Thymus (tissue), 11 donors: ENCODE measurements around the gene PHF14. TPM values are rescaled to one million over a fixed set of nuclear protein-coding genes. Genes with fewer than 3 reads are reported as not detected.

Experiments
- DNase-seq, 9 donors: peaks; one replicate each; pipeline ENCODE4 v3.0.0-alpha.2; 2013; ENCODE audit warnings: low spot score in 9 of 9, low read depth in 6 of 9, missing footprints in 1 of 9
- H3K27ac ChIP-seq, 2 donors: one replicate each; pipeline ENCODE4 v1.5.1; 2013; ENCODE audit warnings: control low read depth in 1 of 2, low read depth in 1 of 2, low read length in 1 of 2, mild to moderate bottlenecking in 1 of 2, moderate library complexity in 1 of 2
- H3K27me3 ChIP-seq, 2 donors: one replicate each; pipeline ENCODE4 v1.5.1; 2013; ENCODE audit warnings: low read length in 1 of 2; ENCODE audit not compliant: control insufficient read depth in 2 of 2, insufficient read depth in 1 of 2
- H3K36me3 ChIP-seq, 2 donors: one replicate each; pipeline ENCODE4 v1.5.1; 2013; ENCODE audit warnings: low read length in 1 of 2, mild to moderate bottlenecking in 1 of 2, moderate library complexity in 1 of 2; ENCODE audit not compliant: control insufficient read depth in 2 of 2, insufficient read depth in 2 of 2
- H3K4me1 ChIP-seq, 2 donors: one replicate each; pipeline ENCODE4 v1.5.1; 2013; ENCODE audit warnings: low read length in 2 of 2; ENCODE audit not compliant: control insufficient read depth in 2 of 2, insufficient read depth in 2 of 2
- H3K4me3 ChIP-seq, 2 donors: one replicate each; pipeline ENCODE4 v1.5.1; 2013; ENCODE audit warnings: low read length in 2 of 2, control low read depth in 1 of 2, mild to moderate bottlenecking in 1 of 2
- H3K9me3 ChIP-seq, 2 donors: one replicate each; pipeline ENCODE4 v1.5.1; 2013; ENCODE audit warnings: low read length in 1 of 2, mild to moderate bottlenecking in 1 of 2; ENCODE audit not compliant: control insufficient read depth in 2 of 2, insufficient read depth in 1 of 2
- WGBS: extraction: QIAGEN DNeasy Blood & Tissue Kit; methylation state at CpG from one replicate; pipeline ENCODE4 v1.1.7; 2013; 5-methylcytosine and 5-hydroxymethylcytosine counted together
- polyA plus RNA-seq: library from polyadenylated mRNA; stranded (reverse); fragments of 200-250 nt; gene quantifications from one replicate; pipeline ENCODE4 v1.2.3, GENCODE V29; 2013
- total RNA-seq: library from RNA; stranded (reverse); fragments of 120-200 nt; gene quantifications from one replicate; pipeline ENCODE4 v1.2.4, GENCODE V29; 2013
- donor health status: healthy.

PHF14 gene
- total and polyA plus RNA-seq, 2 donors: 48.2 to 57.3 TPM

GRCh38 chr7:11170863-11171568, 197.3 kb downstream of the PHF14 start:
- Histone ChIP-seq H3K4me1 (no peaks in the 10 kb centered on the region), H3K36me3 (no peaks in the 10 kb centered on the region), H3K9me3 (no peaks in the 10 kb centered on the region), H3K4me3 (no peak overlapping the region), H3K27me3 (no peaks in the 10 kb centered on the region), H3K27ac (no peak overlapping the region)
- WGBS: 98% methylated on average over 4 of the region's 4 CpGs
- DNase-seq: no peak

GRCh38 chr7:11171569-11172192, 198.0 kb downstream of the PHF14 start:
- 96% methylated on average over 5 of the region's 5 CpGs for WGBS
- H3K27ac ChIP-seq: no peak overlapping the region
- no peaks in the 10 kb centered on the region for H3K9me3 ChIP-seq
- no peak overlapping the region for H3K4me3 ChIP-seq
- H3K4me1 ChIP-seq: no peaks in the 10 kb centered on the region
- H3K27me3 ChIP-seq: no peaks in the 10 kb centered on the region
- no peaks in the 10 kb centered on the region for H3K36me3 ChIP-seq
- no peak for DNase-seq

- no peak for DNase-seq
- Histone ChIP-seq H3K4me1 (no peaks in the 10 kb centered on the region), H3K9me3 (no peaks in the 10 kb centered on the region), H3K4me3 (no peak overlapping the region), H3K27ac (no peak overlapping the region), H3K27me3 (no peaks in the 10 kb centered on the region), H3K36me3 (no peaks in the 10 kb centered on the region)
- WGBS: 93% methylated on average over 4 of the region's 4 CpGs
These were observed 199.2 kb downstream of the PHF14 start for GRCh38 chr7:11172835-11173234.

GRCh38 chr7:11175371-11175770, 201.7 kb downstream of the PHF14 start:
- H3K27ac ChIP-seq: no peak overlapping the region
- no peaks in the 10 kb centered on the region for H3K36me3 ChIP-seq
- WGBS: 85% methylated on average over 3 of the region's 3 CpGs
- no peaks in the 10 kb centered on the region for H3K4me1 ChIP-seq
- H3K9me3 ChIP-seq: no peaks in the 10 kb centered on the region
- no peak overlapping the region for H3K4me3 ChIP-seq
- H3K27me3 ChIP-seq: no peaks in the 10 kb centered on the region
- DNase-seq: no peak

- H3K4me1 ChIP-seq: no peaks in the 10 kb centered on the region
- no peaks in the 10 kb centered on the region for H3K36me3 ChIP-seq
- H3K9me3 ChIP-seq: no peaks in the 10 kb centered on the region
- DNase-seq: no peak
- H3K27ac ChIP-seq: no peak overlapping the region
- no peaks in the 10 kb centered on the region for H3K27me3 ChIP-seq
- WGBS: 89% methylated on average over 3 of the region's 3 CpGs
- no peak overlapping the region for H3K4me3 ChIP-seq
These were observed 202.2 kb downstream of the PHF14 start for GRCh38 chr7:11175887-11176286.

GRCh38 chr7:11176985-11177555, 203.4 kb downstream of the PHF14 start:
- Histone ChIP-seq H3K27ac (no peak overlapping the region), H3K4me3 (no peak overlapping the region), H3K4me1 (no peaks in the 10 kb centered on the region), H3K27me3 (no peaks in the 10 kb centered on the region), H3K9me3 (no peaks in the 10 kb centered on the region), H3K36me3 (no peaks in the 10 kb centered on the region)
- 100% methylated on average over 1 of the region's 1 CpG for WGBS
- DNase-seq: no peak

- 89% methylated on average over 3 of the region's 3 CpGs for WGBS
- Histone ChIP-seq H3K4me3 (no peak overlapping the region), H3K27ac (no peak overlapping the region), H3K36me3 (no peaks in the 10 kb centered on the region), H3K9me3 (no peaks in the 10 kb centered on the region), H3K27me3 (no peaks in the 10 kb centered on the region), H3K4me1 (no peaks in the 10 kb centered on the region)
- DNase-seq: no peak
These were observed 204.1 kb downstream of the PHF14 start for GRCh38 chr7:11177793-11178192.

- no peak for DNase-seq
- 96% methylated on average over 10 of the region's 10 CpGs for WGBS
- Histone ChIP-seq H3K27ac (no peak overlapping the region), H3K27me3 (no peaks in the 10 kb centered on the region), H3K36me3 (no peaks in the 10 kb centered on the region), H3K4me3 (no peak overlapping the region), H3K9me3 (no peaks in the 10 kb centered on the region), H3K4me1 (no peaks in the 10 kb centered on the region)
These were observed 207.9 kb downstream of the PHF14 start for GRCh38 chr7:11181590-11181989.

GRCh38 chr7:11182736-11183135, 209.1 kb downstream of the PHF14 start:
- Histone ChIP-seq H3K36me3 (no peaks in the 10 kb centered on the region), H3K9me3 (no peaks in the 10 kb centered on the region), H3K27me3 (no peaks in the 10 kb centered on the region), H3K4me3 (no peak overlapping the region), H3K27ac (no peak overlapping the region), H3K4me1 (no peaks in the 10 kb centered on the region)
- 92% methylated on average over 1 of the region's 1 CpG for WGBS
- no peak for DNase-seq
